Measurements from ENCODE around the gene TINAGL1. TPM values are rescaled to one million over a fixed set of nuclear protein-coding genes. Genes with fewer than 3 reads are reported as not detected.

The TINAGL1 gene
- total and polyA plus RNA-seq, 7 experiments from 2014 or later = not detected

GRCh38 chr1:31624731-31625514 lies 48.6 kb downstream of the TINAGL1 start:
- Histone ChIP-seq H3K27me3 (ENCODE audit: control insufficient read depth in 2 of 2, insufficient read depth in 2 of 2, low read length in 2 of 2) (no peaks in the 10 kb centered on the region), H3K27ac (ENCODE audit: low read depth, low read length) (no peak overlapping the region), H3K36me3 (ENCODE audit: control insufficient read depth in 2 of 3, insufficient read depth in 3 of 3, low read length in 3 of 3) (peaks cover 0 to 32% (median 0%) of the 10 kb centered on the region in 3 experiments), H3K4me1 (ENCODE audit: control insufficient read depth in 2 of 2, insufficient read depth in 2 of 2, low read length in 2 of 2) (no peaks in the 10 kb centered on the region), H3K4me3 (ENCODE audit: low read length) (no peak overlapping the region), H3K9me3 (ENCODE audit: control insufficient read depth in 2 of 3, low read length in 3 of 3) (no peaks in the 10 kb centered on the region)
- DNase-seq (no peak), ATAC-seq (peak; percentile 8)
- Mint-ChIP-seq H3K4me3 (no peak overlapping the region), H3K27ac (no peak overlapping the region), H3K4me1 (peaks cover 0 to 8% (median 0%) of the 10 kb centered on the region in 7 donors), H3K36me3 (peaks cover 1 to 33% (median 5%) of the 10 kb centered on the region in 5 donors), H3K27me3 (no peaks in the 10 kb centered on the region), H3K9me3 (no peaks in the 10 kb centered on the region)
- POLR2A ChIA-PET = no interaction called here
- intact Hi-C loops (cut with micrococcal nuclease) = no loop called here
- CTCF ChIA-PET = no interaction called here

DNA sequence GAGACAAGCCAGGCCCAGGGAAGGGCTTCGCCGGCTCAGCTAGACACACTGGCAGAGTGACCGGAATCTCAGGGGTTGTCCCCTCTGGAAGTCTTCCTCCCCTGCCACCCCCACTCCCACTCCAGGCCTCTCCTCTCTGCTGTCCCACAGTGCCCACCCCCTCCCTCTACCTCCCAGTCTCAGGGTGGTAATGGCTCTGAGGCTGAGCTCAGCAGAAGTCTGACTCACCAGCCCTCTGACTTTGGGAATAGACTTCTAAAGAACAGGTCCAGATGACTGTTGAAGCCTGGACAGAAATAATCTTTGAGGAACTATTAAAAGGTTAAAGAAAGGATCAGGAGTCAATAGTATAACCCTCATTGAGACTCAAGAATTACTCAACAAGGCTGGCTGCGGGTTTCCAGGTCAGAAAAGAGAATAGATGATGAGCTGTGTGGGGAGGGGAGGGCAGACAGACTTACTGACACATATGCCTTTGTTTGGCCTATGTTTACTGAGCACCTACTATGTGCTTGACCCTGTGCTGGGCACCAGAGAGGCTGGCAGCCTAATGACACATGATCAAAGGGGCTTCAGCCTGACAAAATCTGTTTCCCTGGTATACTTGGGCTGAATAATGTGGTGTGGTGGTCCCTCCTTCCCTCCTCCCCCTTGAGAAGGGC lies 49.4 kb downstream of the TINAGL1 start:
- Mint-ChIP-seq H3K9me3 (no peaks in the 10 kb centered on the region), H3K4me3 (no peak overlapping the region), H3K27me3 (no peaks in the 10 kb centered on the region), H3K27ac (peak overlapping the region in 1 of 9 donors; percentile 25), H3K36me3 (peaks cover 4 to 39% (median 9%) of the 10 kb centered on the region in 5 donors), H3K4me1 (peaks cover 0 to 8% (median 0%) of the 10 kb centered on the region in 7 donors)
- POLR2A ChIA-PET = no interaction called here
- Histone ChIP-seq H3K36me3 (ENCODE audit: control insufficient read depth in 2 of 3, insufficient read depth in 3 of 3, low read length in 3 of 3) (peaks cover 0 to 40% (median 7%) of the 10 kb centered on the region in 3 experiments), H3K27ac (ENCODE audit: low read depth, low read length) (no peak overlapping the region), H3K4me1 (ENCODE audit: control insufficient read depth in 2 of 2, insufficient read depth in 2 of 2, low read length in 2 of 2) (no peaks in the 10 kb centered on the region), H3K4me3 (ENCODE audit: low read length) (no peak overlapping the region), H3K27me3 (ENCODE audit: control insufficient read depth in 2 of 2, insufficient read depth in 2 of 2, low read length in 2 of 2) (no peaks in the 10 kb centered on the region), H3K9me3 (ENCODE audit: control insufficient read depth in 2 of 3, low read length in 3 of 3) (no peaks in the 10 kb centered on the region)
- peak; percentile 7 for ATAC-seq
- DNase-seq = no peak
- CTCF ChIA-PET = no interaction called here
- intact Hi-C loops (cut with micrococcal nuclease) = no loop called here

DNA sequence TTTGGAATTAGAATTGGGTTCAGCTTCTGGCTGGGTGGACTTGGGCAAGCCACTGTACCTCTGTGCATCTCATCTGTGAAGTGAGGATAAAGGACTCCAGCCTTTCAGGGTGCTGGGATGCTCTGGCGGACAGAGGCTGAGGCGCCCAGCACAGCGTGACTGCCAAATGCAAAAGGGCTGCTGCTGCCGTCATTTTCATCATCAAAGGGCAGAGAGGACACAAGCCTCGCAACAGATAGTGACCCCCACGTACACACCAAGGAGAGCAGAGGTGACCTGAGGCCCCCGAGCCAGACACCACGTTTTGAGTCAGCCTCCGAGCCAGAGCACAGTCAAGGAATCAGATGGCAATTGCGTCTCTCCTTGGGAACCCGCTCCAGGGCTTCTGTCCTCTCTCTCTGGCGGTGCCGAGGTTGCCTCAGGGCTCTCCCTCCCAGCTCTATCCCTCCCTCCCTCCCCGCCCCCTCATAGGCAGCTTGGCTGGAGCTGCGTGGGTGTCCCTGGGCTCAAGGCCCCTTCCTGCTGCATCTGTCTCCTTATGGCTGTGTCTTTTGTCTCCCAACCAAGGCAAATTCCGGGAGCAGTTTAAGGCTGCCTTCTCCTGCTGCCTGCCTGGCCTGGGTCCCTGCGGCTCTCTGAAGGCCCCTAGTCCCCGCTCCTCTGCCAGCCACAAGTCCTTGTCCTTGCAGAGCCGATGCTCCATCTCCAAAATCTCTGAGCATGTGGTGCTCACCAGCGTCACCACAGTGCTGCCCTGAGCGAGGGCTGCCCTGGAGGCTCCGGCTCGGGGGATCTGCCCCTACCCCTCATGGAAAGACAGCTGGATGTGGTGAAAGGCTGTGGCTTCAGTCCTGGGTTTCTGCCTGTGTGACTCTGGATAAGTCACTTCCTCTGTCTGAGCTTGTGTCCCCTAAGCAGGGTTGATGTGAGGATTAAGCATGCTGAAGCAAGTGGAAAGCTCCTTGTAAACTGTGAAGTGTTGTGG lies 50.2 kb downstream of the TINAGL1 start:
- Mint-ChIP-seq H3K27me3 (no peaks in the 10 kb centered on the region), H3K27ac (peak overlapping the region in 2 of 9 donors; percentile 25 to 47), H3K4me3 (no peak overlapping the region), H3K4me1 (peaks cover 0 to 8% (median 0%) of the 10 kb centered on the region in 7 donors), H3K9me3 (no peaks in the 10 kb centered on the region), H3K36me3 (peaks cover 4 to 46% (median 9%) of the 10 kb centered on the region in 5 donors)
- H3K27me3 ChIP-seq (ENCODE audit: control insufficient read depth in 2 of 2, insufficient read depth in 2 of 2, low read length in 2 of 2) = no peaks in the 10 kb centered on the region
- H3K36me3 ChIP-seq (ENCODE audit: control insufficient read depth in 2 of 3, insufficient read depth in 3 of 3, low read length in 3 of 3) = peaks cover 0 to 48% (median 14%) of the 10 kb centered on the region in 3 experiments
- intact Hi-C loops (cut with micrococcal nuclease) = no loop called here
- DNase-seq (no peak), ATAC-seq (no peak)
- no peak overlapping the region for H3K27ac ChIP-seq (ENCODE audit: low read depth, low read length)
- H3K4me3 ChIP-seq (ENCODE audit: low read length) = no peak overlapping the region
- ChIA-PET POLR2A (no interaction called here), CTCF (no interaction called here)
- no peaks in the 10 kb centered on the region for H3K4me1 ChIP-seq (ENCODE audit: control insufficient read depth in 2 of 2, insufficient read depth in 2 of 2, low read length in 2 of 2)
- no peaks in the 10 kb centered on the region for H3K9me3 ChIP-seq (ENCODE audit: control insufficient read depth in 2 of 3, low read length in 3 of 3)

DNA sequence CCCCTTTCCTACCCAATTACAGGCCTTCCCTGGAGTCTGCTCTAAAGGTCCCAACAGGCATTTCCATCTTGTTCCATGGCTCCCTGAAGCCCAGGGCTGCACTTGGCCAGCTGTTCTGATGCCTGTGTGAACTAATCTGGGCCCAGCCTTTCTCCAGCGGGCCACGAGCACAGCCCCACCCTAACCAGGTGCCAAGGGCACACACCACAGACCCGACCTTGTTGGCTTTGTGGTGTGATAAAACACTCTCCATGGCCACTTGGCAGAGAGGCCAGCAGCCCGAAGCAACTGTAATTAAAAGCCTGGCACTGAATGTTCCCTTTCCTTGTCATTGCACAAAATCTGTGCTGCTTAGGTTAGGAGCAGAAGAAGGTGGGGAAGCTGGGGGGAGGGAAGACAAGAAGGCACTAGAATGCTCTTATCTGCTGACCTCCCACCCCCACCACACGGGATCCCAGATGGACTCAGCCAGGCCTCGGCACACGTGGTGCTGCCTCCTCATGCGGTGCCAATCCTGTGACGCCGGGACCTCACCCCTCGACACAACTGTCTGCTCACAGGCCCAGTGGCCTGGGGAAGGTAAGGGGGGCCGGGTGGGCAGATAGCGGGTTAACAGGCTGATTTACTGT lies 51.1 kb downstream of the TINAGL1 start:
- CTCF ChIA-PET = no interaction called here
- H3K36me3 Mint-ChIP-seq = peaks cover 4 to 49% (median 14%) of the 10 kb centered on the region in 5 donors

GRCh38 chr1:31627930-31628559 lies 51.7 kb downstream of the TINAGL1 start:
- DNase-seq = no peak
- Histone ChIP-seq H3K27ac (ENCODE audit: low read depth, low read length) (no peak overlapping the region), H3K27me3 (ENCODE audit: control insufficient read depth in 2 of 2, insufficient read depth in 2 of 2, low read length in 2 of 2) (no peaks in the 10 kb centered on the region), H3K4me3 (ENCODE audit: low read length) (no peak overlapping the region), H3K4me1 (ENCODE audit: control insufficient read depth in 2 of 2, insufficient read depth in 2 of 2, low read length in 2 of 2) (no peaks in the 10 kb centered on the region), H3K36me3 (ENCODE audit: control insufficient read depth in 2 of 3, insufficient read depth in 3 of 3, low read length in 3 of 3) (peaks cover 0 to 64% (median 24%) of the 10 kb centered on the region in 3 experiments), H3K9me3 (ENCODE audit: control insufficient read depth in 2 of 3, low read length in 3 of 3) (no peaks in the 10 kb centered on the region)
- intact Hi-C loops (cut with micrococcal nuclease) = no loop called here
- peaks cover 0 to 7% (median 0%) of the 10 kb centered on the region in 7 donors for H3K4me1 Mint-ChIP-seq
- H3K27ac Mint-ChIP-seq = no peak overlapping the region
- ChIA-PET CTCF (no interaction called here), POLR2A (no interaction called here)
- no peaks in the 10 kb centered on the region for H3K27me3 Mint-ChIP-seq
- no peak overlapping the region for H3K4me3 Mint-ChIP-seq
- no peaks in the 10 kb centered on the region for H3K9me3 Mint-ChIP-seq
- ATAC-seq = no peak
- H3K36me3 Mint-ChIP-seq = peaks cover 4 to 55% (median 14%) of the 10 kb centered on the region in 5 donors

More for the DNA sequence above, 51.1 kb downstream of the TINAGL1 start:
- H3K27me3 Mint-ChIP-seq = no peaks in the 10 kb centered on the region
- ATAC-seq (no peak), DNase-seq (no peak)
- H3K27me3 ChIP-seq (ENCODE audit: control insufficient read depth in 2 of 2, insufficient read depth in 2 of 2, low read length in 2 of 2) = no peaks in the 10 kb centered on the region
- H3K4me3 ChIP-seq (ENCODE audit: low read length) = no peak overlapping the region
- POLR2A ChIA-PET = no interaction called here
- no peaks in the 10 kb centered on the region for H3K4me1 ChIP-seq (ENCODE audit: control insufficient read depth in 2 of 2, insufficient read depth in 2 of 2, low read length in 2 of 2)
- peaks cover 0 to 57% (median 22%) of the 10 kb centered on the region in 3 experiments for H3K36me3 ChIP-seq (ENCODE audit: control insufficient read depth in 2 of 3, insufficient read depth in 3 of 3, low read length in 3 of 3)
- H3K9me3 Mint-ChIP-seq = no peaks in the 10 kb centered on the region
- no peak overlapping the region for H3K27ac Mint-ChIP-seq
- H3K4me3 Mint-ChIP-seq = no peak overlapping the region
- no peaks in the 10 kb centered on the region for H3K9me3 ChIP-seq (ENCODE audit: control insufficient read depth in 2 of 3, low read length in 3 of 3)
- no peak overlapping the region for H3K27ac ChIP-seq (ENCODE audit: low read depth, low read length)
- intact Hi-C loops (cut with micrococcal nuclease) = no loop called here
- H3K4me1 Mint-ChIP-seq = peaks cover 0 to 7% (median 0%) of the 10 kb centered on the region in 7 donors
